Kidney (tissue), 14 donors: ENCODE data around the gene RNF181. TPM values are rescaled to one million over a fixed set of nuclear protein-coding genes. Genes with fewer than 3 reads are reported as not detected.
"Not testable (repeated sequence)": the region's sequence is repeated elsewhere in the genome, so short reads cannot be mapped to it uniquely, and the experiment has no call there.

Experiments
- DNase-seq, 5 donors: peaks; one replicate each; pipeline ENCODE4 v3.0.0-alpha.2; 2013 to 2020
- FAIRE-seq: peaks from 2 replicates; lab custom pipeline; 2012; peaks lifted over from hg19 to GRCh38; lab: Jason Lieb, UNC
- H3K27ac ChIP-seq, 2 donors: one replicate each; pipeline ENCODE4 v1.7.0; 2013; ENCODE audit warnings: low read depth in 2 of 2, low read length in 2 of 2, inconsistent platforms in 1 of 2
- H3K27me3 ChIP-seq: one replicate; pipeline ENCODE4 v1.7.1; 2013; ENCODE audit warnings: low read length, inconsistent platforms; ENCODE audit not compliant: control insufficient read depth, insufficient read depth
- H3K36me3 ChIP-seq, 3 donors: one replicate each; pipeline versions ENCODE4 v1.7.0 to v1.7.1; 2013; ENCODE audit warnings: low read length in 3 of 3, control low read depth in 1 of 3, inconsistent platforms in 1 of 3; ENCODE audit not compliant: insufficient read depth in 3 of 3, control insufficient read depth in 2 of 3
- H3K4me1 ChIP-seq, 3 donors: one replicate each; pipeline versions ENCODE4 v1.7.0 to v1.7.1; 2013; ENCODE audit warnings: low read length in 3 of 3, inconsistent platforms in 1 of 3, low read depth in 1 of 3; ENCODE audit not compliant: control insufficient read depth in 2 of 3, insufficient read depth in 2 of 3
- H3K4me3 ChIP-seq, 3 donors: one replicate each; pipeline versions ENCODE4 v1.7.0 to v1.8.1; 2013; ENCODE audit warnings: low read length in 3 of 3, control low read depth in 1 of 3, inconsistent platforms in 1 of 3
- H3K9ac ChIP-seq, 3 donors: one replicate each; pipeline versions ENCODE4 v1.7.0 to v1.7.1; 2013; ENCODE audit warnings: low read length in 3 of 3, control low read depth in 1 of 3, inconsistent platforms in 1 of 3
- H3K9me3 ChIP-seq, 3 donors: one replicate each; pipeline versions ENCODE4 v1.7.0 to v1.7.1; 2013; ENCODE audit warnings: low read length in 3 of 3, control low read depth in 1 of 3, inconsistent platforms in 1 of 3; ENCODE audit not compliant: control insufficient read depth in 2 of 3, insufficient read depth in 1 of 3
- CTCF ChIP-seq: IDR thresholded peaks from 3 replicates; pipeline ENCODE4 v1.5.1; 2012; ENCODE audit warnings: mild to moderate bottlenecking, moderate library complexity, borderline replicate concordance; ENCODE audit not compliant: insufficient read depth; ENCODE audit errors: extremely low read depth
- intact Hi-C: fragments of 100-400 bp; cut with DNase I; formaldehyde crosslinking; loops from one replicate; pipeline ENCODE4 v1.11.1; 2022
- polyA plus RNA-seq: library from polyadenylated mRNA; stranded (reverse); fragments of 350-450 nt; fragmentation: Illumina TruSeq; extraction: RNeasy Lipid Tissue Mini Kit (QIAGEN cat#74804); gene quantifications from one replicate; pipeline ENCODE4 v1.2.3, GENCODE V29; 2014; ENCODE audit warnings: low read depth, low replicate concordance; ENCODE audit not compliant: insufficient read depth
- total RNA-seq: library from RNA; stranded (reverse); fragmentation: NEBNext Ultra II Directional; extraction: Animal tissue kit (Norgen Biotek cat#: 25700); gene quantifications from one replicate; pipeline ENCODE4 v1.2.1, GENCODE V29; 2021
- donor health status: control.
- donor health status: control.
- donor health status: control.
- donor health status: control.
- donor health status: control.
- donor health status: DM: yes; HTN: yes; CAD: no.
- donor health status: Normal renal cell carcinoma (clear cell type).

RNF181 gene
- total and polyA plus RNA-seq, 2 donors from 2014 or later, result 89.9 to 407 TPM

- Histone ChIP-seq H3K9ac (peak within 1 kb of the TSS; percentile 82 to 95 (median 93)), H3K36me3 (peaks cover 0 to 13% (median 2%) of the 10 kb centered on the region in 3 donors), H3K4me1 (peaks cover 0 to 51% (median 34%) of the 10 kb centered on the region in 3 donors), H3K9me3 (no peaks in the 10 kb centered on the region), H3K27me3 (no peaks in the 10 kb centered on the region), H3K27ac (peak within 1 kb of the TSS; percentile 77 to 80), H3K4me3 (peak within 1 kb of the TSS; percentile 96 to 98 (median 97))
- FAIRE-seq (no peak), DNase-seq (peak; percentile 92 to 98 (median 96))
- intact Hi-C loops, result no loop called here
- TF ChIP-seq CTCF, result no peak
Observed at GRCh38 chr2:85602476-85603234, 7.1 kb downstream of the RNF181 start, which contains the start of gene TMEM150A. Gene TMEM150A (minus strand): TSS chr2:85602698. CDS start chr2:85601948, 750 bp downstream.

GRCh38 chr2:85604133-85604444, 8.5 kb downstream of the RNF181 start:
- H3K9ac ChIP-seq, result not testable (repeated sequence)

GRCh38 chr2:85604568-85605339, 9.2 kb downstream of the RNF181 start:
- DNase-seq, result no peak
- Histone ChIP-seq H3K27me3 (no peaks in the 10 kb centered on the region), H3K4me3 (no peak overlapping the region), H3K9ac (no peak overlapping the region), H3K27ac (peak overlapping the region in 1 of 2 donors; percentile 16), H3K36me3 (peaks cover 0 to 11% (median 8%) of the 10 kb centered on the region in 3 donors), H3K4me1 (peaks cover 0 to 41% (median 26%) of the 10 kb centered on the region in 3 donors), H3K9me3 (no peaks in the 10 kb centered on the region)
- intact Hi-C loops, result no loop called here
- TF ChIP-seq CTCF, result no peak
- no peak for FAIRE-seq

More at GRCh38 chr2:85604133-85604444, 8.5 kb downstream of the RNF181 start:
- intact Hi-C loops, FAIRE-seq, H3K27ac ChIP-seq, DNase-seq, H3K9me3 ChIP-seq, H3K27me3 ChIP-seq: not testable (repeated sequence)
- peak overlapping the region in 2 of 3 donors; percentile 5 to 98 for H3K4me3 ChIP-seq
- peaks cover 0 to 12% (median 7%) of the 10 kb centered on the region in 3 donors for H3K36me3 ChIP-seq
- peaks cover 0 to 45% (median 28%) of the 10 kb centered on the region in 3 donors for H3K4me1 ChIP-seq
